HG02884 (cell line): Measurements from ENCODE around the gene ARHGAP32.

Experiments
- ATAC-seq: cut with Tn5 transposase; IDR thresholded peaks from one replicate; pipeline ENCODE4 v1.9.1; 2021; ENCODE audit warnings: mild to moderate bottlenecking, moderate library complexity; ENCODE audit not compliant: unreplicated experiment

The ARHGAP32 gene

DNA sequence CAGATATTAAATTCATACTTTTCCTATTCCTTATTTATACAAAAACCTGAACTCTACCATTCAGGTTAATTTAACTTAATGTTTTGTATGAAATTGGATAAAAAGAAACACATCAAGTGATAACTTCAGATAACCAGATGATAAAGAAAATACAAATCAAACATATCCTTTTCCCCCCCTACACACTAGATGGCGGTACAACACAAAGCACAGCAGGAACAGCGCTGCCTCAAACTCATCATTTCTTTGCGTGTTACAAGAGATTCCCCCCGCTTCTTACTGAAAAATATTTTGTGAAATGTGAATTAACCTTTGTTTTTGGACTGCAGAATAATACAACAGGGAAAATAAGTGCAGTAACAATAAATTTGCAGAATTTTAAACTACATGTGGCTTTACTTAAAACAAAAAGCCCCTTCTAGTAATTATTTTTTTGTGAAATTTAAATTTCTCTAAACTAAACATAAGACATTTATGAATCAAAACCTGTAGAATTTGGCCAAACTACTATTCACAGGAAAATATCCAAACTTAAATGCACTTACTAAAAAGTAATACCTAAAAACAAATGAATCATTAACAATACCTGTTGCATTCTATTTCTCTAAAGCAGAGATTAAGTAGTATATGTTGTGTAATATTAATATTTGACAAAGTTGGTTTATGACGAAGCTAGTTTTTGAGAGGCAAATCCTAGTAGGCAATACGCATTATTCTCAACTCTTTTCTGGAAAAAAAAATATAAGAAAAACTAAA is 74.4 kb downstream of the ARHGAP32 start:
- peak; percentile 88 for ATAC-seq

DNA sequence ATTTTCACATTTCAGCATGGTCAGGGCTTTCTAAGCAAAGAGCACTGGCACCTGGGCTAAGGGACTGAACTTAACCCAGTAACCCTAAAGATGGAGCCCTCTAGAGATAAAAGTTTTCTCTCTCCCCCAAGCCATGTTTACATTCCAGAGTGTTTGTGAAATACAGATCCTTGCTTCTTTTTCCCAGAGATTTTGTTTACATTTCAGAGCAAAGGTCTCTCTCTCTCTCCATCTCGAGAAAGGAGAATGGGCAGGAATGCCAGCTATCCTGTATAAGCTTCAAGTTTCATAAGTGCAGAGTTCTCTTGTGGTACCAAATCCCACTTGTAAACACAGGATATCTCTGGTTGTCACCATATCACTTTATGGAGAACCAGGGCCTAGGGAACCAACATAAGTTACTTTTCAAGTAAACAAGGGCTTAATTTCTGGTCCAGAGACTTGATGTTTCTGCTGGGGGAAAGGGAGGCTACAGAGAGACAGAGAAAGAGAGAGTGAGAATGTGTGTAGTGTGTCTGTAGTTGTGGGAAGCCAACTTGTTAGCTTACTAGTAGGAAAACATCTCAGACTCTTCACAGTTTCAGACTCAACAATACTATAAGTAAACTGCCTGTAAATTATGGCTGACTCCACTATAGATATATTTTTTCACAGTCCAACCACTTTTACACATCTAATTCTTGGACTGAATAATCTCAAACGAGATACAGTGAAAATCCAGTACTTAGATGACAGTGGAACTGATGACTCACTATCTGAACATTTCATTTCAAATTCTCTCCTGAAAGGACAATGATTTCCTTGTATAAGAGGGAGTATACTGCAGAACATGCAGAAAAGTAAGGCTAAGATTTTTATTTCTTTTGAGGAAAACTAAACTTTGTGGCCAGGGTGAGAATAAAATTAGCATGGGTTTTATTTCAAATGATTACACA is 76.2 kb downstream of the ARHGAP32 start:
- ATAC-seq, result no peak

DNA sequence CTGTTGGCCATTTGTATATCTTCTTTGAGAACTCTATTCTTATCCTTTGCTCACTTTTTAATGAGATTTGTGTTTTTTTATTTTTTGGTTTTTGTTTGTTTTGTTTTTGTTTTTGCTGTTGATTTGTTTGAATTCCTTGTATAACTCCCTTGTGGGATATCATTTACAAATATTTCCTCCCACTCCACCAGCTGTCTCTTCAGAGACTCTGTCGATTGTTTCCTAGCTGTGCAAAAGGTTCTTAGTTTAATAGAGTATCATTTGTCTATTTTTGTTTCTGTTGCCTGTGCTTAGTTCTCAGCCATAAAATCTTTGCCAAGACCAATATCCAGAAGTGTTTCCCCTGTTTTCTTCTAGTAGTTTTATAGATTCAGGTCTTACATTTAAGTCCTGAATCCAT is 82.4 kb downstream of the ARHGAP32 start:
- ATAC-seq, result no peak

DNA sequence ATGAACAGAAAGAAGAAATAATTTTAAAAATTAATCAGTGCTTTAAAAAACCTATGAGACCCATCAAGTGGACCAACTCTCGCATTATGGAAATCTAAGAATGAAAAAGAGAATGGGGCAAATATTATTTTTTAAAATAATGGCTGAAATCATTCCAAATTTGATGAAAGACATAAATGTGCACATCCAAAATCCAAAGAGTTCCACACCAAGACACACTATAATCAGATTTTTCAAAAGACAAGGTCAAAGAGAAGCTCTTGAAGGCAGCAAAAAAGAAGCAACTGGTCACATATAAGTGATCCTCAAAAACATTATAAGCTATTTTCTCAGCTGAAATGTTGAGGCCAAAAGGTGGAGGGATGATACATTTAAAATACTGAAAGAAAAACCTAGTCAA is 85.3 kb downstream of the ARHGAP32 start:
- no peak for ATAC-seq

DNA sequence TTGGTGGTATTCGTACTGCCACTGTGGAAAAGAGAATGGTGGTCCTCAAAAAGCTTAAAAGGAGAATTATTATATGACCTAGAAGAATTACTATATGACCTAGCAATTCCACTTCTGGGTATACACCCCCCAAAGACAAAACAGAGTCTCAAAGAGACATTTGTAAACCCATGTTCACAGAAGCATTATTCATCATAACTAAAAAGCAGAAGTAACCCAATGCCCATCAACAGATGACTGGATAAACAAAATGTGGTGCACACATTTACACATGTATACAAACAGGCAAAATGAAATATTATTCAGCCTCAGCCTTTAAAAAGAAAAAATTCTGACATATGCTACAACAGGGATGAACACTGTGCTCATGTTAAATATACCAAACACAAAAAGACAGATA is 89.4 kb downstream of the ARHGAP32 start:
- ATAC-seq, result no peak

DNA sequence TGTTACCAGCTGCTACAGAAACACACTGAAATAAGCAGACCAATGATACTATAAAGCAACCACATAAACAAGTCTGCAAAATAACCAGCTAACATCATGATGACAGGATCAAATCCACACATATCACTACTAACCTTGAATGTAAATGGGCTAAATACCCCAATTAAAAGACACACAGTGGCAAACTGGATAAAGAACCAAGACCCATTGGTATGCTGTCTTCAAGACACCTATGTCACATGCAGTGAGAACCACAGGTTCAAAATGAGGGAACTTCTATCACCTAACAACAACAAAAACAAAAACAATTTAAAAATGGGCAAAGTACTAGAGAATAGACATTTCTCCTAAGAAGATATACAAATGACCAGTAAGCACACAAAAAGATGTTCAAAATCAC is 89.9 kb downstream of the ARHGAP32 start:
- no peak for ATAC-seq

DNA sequence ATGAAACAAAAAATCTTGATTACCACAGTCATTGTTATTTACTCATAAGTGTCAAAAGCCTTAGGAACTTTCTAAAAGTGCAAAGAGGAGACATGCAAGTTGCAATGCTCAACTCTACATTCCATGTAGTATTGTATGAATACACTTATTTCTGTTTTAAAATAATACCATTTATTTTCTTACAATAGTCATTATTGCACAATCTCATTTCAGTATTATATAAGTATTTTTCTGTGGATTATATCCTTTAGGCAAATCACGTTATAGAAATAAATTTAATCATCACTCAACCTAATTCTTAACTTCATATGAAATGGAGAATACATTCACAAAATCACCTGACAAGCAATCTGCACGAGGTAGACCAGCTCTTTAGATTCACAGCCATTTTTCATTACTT is 98.8 kb downstream of the ARHGAP32 start:
- no peak for ATAC-seq

DNA sequence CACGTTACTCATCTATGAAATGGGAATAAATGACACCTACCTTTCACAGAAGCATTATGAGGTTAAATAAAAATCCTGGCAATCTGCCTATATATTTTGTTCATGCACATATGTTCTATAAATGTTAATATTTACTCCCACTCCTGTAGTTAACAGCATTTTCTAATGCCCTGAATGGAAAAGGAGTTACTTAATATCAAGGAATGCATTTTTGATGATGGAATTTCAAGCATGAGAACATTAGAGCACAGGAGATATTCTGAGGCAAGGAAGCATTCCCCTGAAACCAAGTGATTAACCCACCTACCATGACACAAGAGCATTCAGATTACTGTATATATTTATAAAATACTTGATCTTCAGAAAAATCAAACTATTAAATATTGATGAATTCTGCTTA is 102.1 kb downstream of the ARHGAP32 start:
- ATAC-seq, result no peak

DNA sequence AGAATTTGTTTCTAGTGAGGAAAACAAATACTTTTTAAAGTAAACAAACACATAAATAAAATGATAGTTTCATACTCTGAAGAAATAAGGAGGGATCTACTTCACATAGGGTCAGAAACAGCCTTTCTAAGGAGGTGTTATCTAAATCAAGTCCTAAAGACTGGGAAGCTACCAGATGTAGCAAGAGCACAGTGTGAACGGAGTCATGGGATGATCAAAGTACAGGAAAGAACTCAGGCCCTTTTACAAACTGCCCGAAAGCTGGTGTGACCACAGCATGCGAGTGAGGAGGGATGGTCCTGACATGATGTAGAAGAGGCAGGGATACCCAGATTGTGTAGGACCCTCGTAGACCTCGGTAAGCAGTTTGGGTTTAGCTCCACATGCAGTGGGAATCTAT is 102.8 kb downstream of the ARHGAP32 start:
- no peak for ATAC-seq

DNA sequence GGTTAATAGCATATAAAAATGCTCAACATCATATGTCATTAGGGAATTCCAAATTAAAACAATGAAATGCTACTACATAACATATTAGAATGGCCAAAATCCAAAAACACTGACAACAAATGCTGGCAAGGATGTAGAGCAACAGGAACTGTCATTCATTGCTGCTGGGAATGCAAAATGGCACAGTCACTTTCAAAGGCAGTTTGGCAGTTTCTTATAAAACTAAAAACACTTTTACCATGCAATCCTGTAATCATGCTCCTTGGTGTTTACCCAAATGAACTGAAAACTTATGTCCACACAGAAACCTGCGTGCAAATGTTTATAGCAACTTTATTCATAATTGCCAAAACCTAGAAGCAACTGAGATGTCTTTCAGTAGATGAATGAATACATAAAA is 105.1 kb downstream of the ARHGAP32 start:
- ATAC-seq, result no peak

DNA sequence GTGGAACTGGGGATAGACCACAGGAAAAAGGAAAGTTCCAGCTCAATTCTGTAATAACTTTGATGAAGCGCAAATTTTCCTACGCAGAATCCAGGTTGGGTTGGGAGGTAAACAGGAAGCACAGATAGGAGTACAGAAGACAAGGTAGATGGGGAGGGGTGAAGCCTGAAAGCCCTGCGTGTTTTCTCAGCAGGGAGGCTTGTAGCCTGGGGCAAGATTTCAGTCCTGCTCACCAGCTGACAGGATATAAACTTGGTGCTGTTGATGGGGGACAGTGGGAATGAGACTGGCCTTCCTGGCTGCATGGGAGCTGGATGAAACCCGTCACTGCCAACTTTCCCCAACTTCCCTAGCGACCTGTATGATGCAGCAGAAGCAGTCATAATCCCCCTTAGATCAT is 114.9 kb downstream of the ARHGAP32 start:
- no peak for ATAC-seq

DNA sequence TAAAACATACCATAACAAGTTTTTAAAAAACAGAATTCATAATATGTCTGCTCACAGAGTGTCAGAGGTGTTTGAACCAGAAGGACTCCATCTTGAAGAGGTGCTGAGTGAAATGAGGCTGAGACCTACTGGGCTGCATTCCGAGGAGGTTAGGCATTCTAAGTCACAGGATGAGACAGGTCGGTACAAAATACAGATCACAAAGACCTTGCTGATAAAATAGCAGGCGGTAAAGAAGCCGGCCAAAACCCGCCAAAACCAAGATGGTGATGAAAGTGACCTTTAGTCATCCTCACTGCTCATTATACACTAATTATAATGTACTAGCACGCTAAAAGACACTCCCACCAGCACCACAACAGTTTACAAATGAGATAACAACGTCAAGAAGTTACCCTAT is 116.4 kb downstream of the ARHGAP32 start:
- ATAC-seq, result no peak

DNA sequence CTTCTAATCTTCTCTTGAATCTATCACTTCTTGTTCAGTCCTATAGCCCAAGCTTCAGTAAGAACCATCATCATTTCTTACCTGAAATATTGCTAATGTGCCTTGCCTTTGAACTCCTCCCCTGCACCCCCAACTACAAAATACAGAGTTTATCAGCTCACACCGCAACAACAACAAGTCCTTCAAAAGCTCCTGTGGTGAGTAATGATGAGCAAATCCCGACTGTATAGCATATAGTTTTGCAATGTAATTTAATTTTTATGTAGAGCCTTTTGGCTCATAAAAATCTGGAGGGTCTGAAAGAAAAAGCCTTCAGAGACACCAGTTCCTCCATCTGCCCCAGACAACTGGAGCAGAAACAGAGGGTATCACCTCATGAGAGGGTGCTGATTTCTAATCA is 124.7 kb downstream of the ARHGAP32 start:
- ATAC-seq, result no peak

DNA sequence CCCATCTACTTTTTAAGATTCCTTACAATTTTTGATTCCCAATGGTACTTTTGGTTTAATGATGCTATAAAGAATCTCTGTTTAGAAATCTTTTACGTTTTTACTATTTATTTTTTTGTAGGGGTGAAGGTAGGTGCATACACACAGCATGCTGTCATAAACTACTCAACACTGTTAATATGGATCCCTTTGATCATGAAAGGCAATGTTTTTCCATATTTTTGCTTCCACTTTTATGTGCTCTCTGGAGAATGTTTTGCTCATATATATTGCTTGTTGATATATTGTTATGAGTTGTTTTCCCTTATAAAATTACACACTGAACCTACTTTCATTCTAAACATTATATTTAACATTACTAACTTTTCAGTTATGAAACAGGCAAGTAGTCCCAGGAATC is 125.9 kb downstream of the ARHGAP32 start:
- ATAC-seq, result no peak

DNA sequence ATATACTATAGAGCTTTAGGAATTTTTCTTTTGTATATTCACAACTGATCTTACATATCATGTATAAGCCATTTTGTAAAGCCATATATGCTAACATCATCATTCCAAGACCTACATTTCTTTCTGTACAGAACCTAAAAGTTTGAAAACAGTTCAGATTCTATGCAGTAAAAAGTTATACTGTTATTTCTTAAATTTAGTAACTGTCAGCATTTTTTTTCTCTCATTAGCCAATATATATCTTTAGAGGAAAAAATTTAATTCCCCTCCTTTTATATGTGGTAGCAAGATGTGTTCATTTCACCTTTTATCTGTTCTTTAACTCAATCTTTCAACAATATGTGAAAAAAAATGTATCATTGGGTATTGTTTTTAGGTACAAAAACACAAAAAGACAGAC is 129.0 kb downstream of the ARHGAP32 start:
- no peak for ATAC-seq

DNA sequence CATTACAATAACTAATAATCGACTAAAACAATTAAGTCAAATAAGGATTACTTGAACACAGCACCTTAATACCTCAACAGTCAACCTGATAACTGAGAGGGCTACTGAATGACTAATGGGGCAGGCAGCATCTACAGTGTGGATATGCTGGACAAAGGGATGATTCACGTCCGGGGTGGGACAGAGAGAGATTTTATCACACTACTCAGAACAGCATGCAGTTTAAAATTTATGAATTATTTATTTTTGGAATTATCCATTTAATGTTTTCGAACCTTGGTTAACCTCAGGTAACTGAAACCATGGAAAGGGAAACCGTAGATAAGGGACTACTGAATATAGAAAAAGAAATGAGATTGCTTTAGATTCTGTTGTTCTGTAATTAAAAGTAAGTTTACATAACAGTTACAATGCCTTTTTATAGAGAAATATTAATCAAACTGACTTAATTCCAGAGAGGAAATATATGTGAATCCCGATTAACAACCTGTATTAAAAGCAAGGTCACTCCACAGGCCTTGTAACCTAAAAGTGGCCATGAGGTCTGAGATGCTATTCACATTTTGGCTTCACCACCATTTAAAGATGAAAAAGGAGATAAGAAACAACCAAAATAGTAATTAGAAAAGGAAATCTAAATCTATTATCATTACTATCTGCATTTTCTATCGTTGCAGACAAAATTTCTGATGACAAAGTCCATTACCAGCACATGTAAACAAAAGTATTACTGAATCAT is 130.5 kb downstream of the ARHGAP32 start:
- ATAC-seq, result no peak

DNA sequence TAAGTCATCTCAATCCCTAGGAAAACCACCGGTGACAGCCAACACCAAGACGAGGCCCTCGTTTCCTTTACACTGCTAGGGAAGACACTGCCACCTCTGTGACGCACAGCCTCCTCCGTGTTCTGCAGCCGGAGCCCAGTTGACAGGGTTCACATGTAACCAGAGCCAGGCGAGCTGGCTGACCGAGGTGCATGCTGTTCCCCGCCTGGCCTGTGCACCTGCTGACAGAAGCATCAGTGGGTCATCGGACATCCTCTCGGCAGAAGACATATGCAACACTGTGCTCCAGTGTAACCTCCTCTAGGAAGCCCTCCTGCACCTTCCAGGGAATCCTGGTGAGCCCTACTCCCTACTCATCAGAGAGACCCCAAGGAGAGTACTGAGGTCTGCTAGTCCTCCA is 135.2 kb downstream of the ARHGAP32 start:
- ATAC-seq, result no peak

DNA sequence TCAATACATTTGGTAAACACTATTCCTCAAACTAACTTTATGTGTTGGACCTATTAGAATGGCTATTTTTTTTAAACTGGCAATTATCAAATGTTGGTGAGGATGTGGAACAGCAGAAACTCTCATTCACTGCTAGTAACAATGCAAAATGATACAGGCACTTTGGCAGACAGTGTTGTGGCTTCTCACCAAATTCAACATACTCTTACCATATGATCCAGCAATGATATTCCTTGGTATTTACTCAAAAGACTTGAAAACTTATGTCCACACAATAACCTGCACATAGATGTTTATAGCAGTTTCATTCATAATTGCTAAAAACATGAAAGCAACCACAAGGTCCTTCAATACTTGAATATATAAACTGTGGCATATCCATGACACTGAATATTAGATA is 136.9 kb downstream of the ARHGAP32 start:
- no peak for ATAC-seq

DNA sequence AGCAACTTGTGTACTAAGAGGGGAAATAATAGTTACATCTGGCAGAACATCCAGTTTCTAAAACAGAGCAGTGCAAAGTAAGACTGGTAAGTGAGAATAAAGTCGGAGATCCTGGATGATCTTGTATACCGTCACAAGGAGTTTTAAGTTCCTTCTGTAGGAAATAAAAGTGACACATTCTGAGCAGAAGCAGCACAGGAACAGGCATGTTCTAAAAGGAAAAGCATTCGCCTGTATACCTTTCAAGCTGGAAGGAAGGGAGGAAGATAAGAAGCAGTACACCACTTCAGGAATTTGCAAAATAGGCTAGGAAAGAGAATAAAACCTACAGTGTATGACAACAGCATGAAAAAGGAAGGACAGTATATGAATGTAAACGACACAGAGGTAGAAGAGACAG is 143.2 kb downstream of the ARHGAP32 start:
- ATAC-seq, result no peak

DNA sequence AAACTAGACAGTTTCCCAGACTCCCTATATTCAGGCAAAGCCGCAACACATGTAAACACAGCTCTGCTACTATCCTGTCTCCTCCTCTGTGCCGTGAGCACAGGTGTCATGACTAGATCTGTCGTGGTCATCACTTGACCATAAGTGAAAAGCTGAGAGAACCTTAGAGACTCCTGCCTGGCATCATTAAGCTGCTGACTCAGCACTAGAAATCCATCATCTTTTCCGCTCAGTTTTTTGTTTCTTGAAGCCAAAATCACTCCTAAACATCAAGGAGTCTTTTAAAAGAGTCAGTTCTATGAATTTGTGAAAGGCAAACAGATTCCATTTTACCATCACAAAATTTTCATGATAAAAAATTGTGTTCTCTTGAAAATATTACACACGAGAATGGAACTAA is 147.0 kb downstream of the ARHGAP32 start:
- no peak for ATAC-seq

DNA sequence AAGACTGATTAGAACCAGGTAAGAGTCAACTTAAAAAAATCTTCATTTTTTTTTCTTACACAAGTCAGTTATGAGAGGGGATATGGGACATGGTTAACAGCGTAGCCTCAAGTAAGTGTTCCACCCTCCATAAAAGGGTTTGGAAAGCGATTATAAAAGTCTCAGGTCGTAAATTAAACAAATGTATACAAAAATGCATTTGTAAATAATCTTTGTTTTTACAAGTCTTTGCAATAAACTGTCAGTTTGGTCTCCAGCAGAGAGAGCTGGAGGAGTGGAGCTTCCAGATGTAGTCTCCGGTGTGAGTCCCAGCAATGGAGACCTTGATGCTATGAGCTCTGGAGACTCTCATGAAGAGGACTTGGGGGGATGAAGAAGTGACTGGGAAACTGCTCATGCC is 149.6 kb downstream of the ARHGAP32 start:
- no peak for ATAC-seq

DNA sequence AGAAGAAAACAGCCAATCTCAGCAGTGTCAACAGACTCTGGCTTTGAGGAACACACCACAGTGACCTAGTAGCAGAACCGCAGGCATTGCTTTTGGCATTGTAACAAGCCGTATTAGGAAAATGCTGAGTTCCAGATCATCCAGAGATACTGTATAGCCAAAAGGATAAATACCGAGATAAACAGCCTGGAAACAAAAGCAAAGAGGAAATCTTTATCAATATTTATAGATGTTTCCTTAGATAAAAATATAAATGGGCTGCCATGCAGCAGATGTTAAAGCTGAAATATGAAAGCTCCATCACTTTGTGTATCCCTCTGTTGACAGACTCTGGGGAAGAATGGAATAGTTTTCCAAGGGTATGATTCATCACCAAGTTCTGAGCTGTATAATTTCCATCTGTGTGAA is 150.5 kb downstream of the ARHGAP32 start:
- ATAC-seq, result no peak
